OCI-LY1 (cell line): ENCODE data around the gene HERPUD1.
A peak's percentile ranks its signal among the peaks of the same experiment; 100 is the strongest.

Experiments used
- H2AFZ ChIP-seq: fragments of 200-600 bp; sonication (generic), shearing (Covaris generic); 2 replicates; pipeline ENCODE4 v1.6.0; 2014; ENCODE audit warnings: antibody characterized with exemption, mild to moderate bottlenecking, low read length
- H3F3A ChIP-seq: fragments of 200-600 bp; sonication (generic), shearing (Covaris generic); 2 replicates; pipeline ENCODE4 v1.6.0; 2014; ENCODE audit warnings: mild to moderate bottlenecking, antibody characterized with exemption, low read length, moderate library complexity; ENCODE audit not compliant: insufficient read depth
- H3K27ac ChIP-seq: fragments of 200-600 bp; sonication (generic); 2 replicates; pipeline ENCODE4 v1.5.1; 2014; ENCODE audit warnings: low read length, mixed run types, mild to moderate bottlenecking, low read depth; ENCODE audit not compliant: poor library complexity, severe bottlenecking
- H3K27me3 ChIP-seq: fragments of 200-600 bp; sonication (generic); 2 replicates; pipeline ENCODE4 v1.6.0; 2014; ENCODE audit warnings: antibody characterized with exemption, mild to moderate bottlenecking, low read length, moderate library complexity; ENCODE audit not compliant: insufficient read depth
- H3K36me3 ChIP-seq: fragments of 200-600 bp; sonication (generic); 2 replicates; pipeline ENCODE4 v1.6.1; 2014; ENCODE audit warnings: mild to moderate bottlenecking, antibody characterized with exemption, low read length, moderate library complexity, mixed read lengths; ENCODE audit not compliant: insufficient read depth
- H3K4me1 ChIP-seq: fragments of 200-600 bp; sonication (generic); 2 replicates; pipeline ENCODE4 v1.5.1; 2014; ENCODE audit warnings: mild to moderate bottlenecking, low read length, moderate library complexity; ENCODE audit not compliant: insufficient read depth, severe bottlenecking
- H3K4me2 ChIP-seq: fragments of 200-600 bp; sonication (generic), shearing (Covaris generic); 2 replicates; pipeline ENCODE4 v1.6.1; 2014; ENCODE audit warnings: low read length
- H3K4me3 ChIP-seq: fragments of 200-600 bp; sonication (generic); 2 replicates; pipeline ENCODE4 v1.5.1; 2014; ENCODE audit warnings: low read length, low read depth, mild to moderate bottlenecking, mixed read lengths; ENCODE audit not compliant: poor library complexity, severe bottlenecking
- H3K79me2 ChIP-seq: fragments of 200-600 bp; shearing (Covaris generic); 2 replicates; pipeline ENCODE4 v1.6.1; 2016; ENCODE audit warnings: mixed run types, low read length, mixed read lengths; ENCODE audit not compliant: insufficient read depth
- H3K9ac ChIP-seq: fragments of 200-600 bp; sonication (generic), shearing (Covaris generic); 2 replicates; pipeline ENCODE4 v1.6.1; 2014; ENCODE audit warnings: mild to moderate bottlenecking, low read length, mixed read lengths
- H3K9me2 ChIP-seq: fragments of 200-600 bp; sonication (generic), shearing (Covaris generic); 2 replicates; pipeline ENCODE4 v1.6.1; 2014; ENCODE audit warnings: low read depth, mild to moderate bottlenecking, low read length, mixed read lengths
- H3K9me3 ChIP-seq: fragments of 200-600 bp; shearing (Covaris generic); 2 replicates; pipeline ENCODE4 v1.6.1; 2014; ENCODE audit warnings: low read length, mixed read lengths
- H4K20me1 ChIP-seq: fragments of 200-600 bp; sonication (generic), shearing (Covaris generic); 2 replicates; pipeline ENCODE4 v1.6.0; 2016; ENCODE audit warnings: mild to moderate bottlenecking, low read length; ENCODE audit not compliant: insufficient read depth
- EZH2 ChIP-seq: fragments of 200-600 bp; sonication (generic), shearing (Covaris generic); IDR thresholded peaks from 2 replicates; pipeline ENCODE4 v1.8.0; 2017; ENCODE audit warnings: borderline replicate concordance, mixed run types, mild to moderate bottlenecking, antibody characterized with exemption, low read length, moderate library complexity, mixed read lengths
- TF ChIP-seq, protein P1 (sequence below): fragments of 200-600 bp; sonication (generic), shearing (Covaris generic); IDR thresholded peaks from 2 replicates; pipeline ENCODE4 v1.5.1; 2017; ENCODE audit warnings: mild to moderate bottlenecking, antibody characterized with exemption, low read length, moderate library complexity, mixed read lengths

Gene HERPUD1

DNA sequence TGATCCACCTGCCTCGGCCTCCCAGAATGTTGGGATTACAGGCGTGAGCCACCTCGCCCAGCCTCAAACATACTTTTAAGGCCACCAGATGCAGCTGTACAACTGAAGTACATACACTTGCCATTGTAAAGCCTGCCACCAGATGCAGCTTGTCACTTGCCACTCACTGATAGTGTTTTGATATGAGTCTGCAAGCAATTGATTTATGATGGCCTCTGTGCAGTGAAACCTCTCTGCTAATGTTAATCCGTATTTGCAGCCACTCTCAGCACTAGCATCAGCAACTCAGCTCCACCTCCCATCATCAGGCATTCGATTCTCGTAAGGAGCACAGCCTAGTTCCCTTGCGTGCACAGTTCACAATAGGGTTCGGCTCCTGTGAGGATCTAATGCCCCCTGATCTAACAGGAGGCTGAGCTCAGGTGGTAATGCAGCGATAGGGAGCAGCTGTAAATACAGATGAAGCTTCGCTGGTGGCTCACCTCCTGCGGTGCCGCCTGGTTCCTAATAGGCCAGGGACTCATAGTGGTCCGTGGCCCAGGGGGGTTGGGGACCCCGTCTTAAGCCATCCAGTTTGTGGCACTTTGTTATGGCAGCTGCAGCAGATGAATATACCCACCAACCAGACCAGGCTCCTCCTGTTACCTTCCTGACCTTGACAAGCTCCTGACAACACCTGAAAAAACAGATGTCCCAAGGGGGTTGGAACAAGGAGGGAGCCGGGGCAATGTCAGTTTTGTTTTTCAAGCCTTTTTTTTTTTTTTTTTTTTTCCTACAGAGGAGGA, 1.3 kb upstream of the HERPUD1 start:
- no peaks in the 10 kb centered on the region for H3K27me3 ChIP-seq
- peak overlapping the region; percentile 98 for H3K27ac ChIP-seq
- peaks cover 60% of the 10 kb centered on the region for H3K4me1 ChIP-seq
- H3K4me3 ChIP-seq: peak overlapping the region; percentile 99
- TF ChIP-seq, protein P1, sequence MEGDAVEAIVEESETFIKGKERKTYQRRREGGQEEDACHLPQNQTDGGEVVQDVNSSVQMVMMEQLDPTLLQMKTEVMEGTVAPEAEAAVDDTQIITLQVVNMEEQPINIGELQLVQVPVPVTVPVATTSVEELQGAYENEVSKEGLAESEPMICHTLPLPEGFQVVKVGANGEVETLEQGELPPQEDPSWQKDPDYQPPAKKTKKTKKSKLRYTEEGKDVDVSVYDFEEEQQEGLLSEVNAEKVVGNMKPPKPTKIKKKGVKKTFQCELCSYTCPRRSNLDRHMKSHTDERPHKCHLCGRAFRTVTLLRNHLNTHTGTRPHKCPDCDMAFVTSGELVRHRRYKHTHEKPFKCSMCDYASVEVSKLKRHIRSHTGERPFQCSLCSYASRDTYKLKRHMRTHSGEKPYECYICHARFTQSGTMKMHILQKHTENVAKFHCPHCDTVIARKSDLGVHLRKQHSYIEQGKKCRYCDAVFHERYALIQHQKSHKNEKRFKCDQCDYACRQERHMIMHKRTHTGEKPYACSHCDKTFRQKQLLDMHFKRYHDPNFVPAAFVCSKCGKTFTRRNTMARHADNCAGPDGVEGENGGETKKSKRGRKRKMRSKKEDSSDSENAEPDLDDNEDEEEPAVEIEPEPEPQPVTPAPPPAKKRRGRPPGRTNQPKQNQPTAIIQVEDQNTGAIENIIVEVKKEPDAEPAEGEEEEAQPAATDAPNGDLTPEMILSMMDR: no peak
- TF ChIP-seq EZH2: no peak
- H3F3A ChIP-seq: no peaks in the 10 kb centered on the region
- peak overlapping the region; percentile 73 for H3K9ac ChIP-seq
- H3K4me2 ChIP-seq: peak overlapping the region; percentile 62
- H3K36me3 ChIP-seq: peaks cover 32% of the 10 kb centered on the region
- H4K20me1 ChIP-seq: no peaks in the 10 kb centered on the region
- no peaks in the 10 kb centered on the region for H3K9me3 ChIP-seq
- 0 out of 2 replicates have a peak overlapping the region, but pooled peaks have one; percentile 35 for H2AFZ ChIP-seq
- H3K79me2 ChIP-seq: peaks cover 33% of the 10 kb centered on the region
- no peaks in the 10 kb centered on the region for H3K9me2 ChIP-seq

DNA sequence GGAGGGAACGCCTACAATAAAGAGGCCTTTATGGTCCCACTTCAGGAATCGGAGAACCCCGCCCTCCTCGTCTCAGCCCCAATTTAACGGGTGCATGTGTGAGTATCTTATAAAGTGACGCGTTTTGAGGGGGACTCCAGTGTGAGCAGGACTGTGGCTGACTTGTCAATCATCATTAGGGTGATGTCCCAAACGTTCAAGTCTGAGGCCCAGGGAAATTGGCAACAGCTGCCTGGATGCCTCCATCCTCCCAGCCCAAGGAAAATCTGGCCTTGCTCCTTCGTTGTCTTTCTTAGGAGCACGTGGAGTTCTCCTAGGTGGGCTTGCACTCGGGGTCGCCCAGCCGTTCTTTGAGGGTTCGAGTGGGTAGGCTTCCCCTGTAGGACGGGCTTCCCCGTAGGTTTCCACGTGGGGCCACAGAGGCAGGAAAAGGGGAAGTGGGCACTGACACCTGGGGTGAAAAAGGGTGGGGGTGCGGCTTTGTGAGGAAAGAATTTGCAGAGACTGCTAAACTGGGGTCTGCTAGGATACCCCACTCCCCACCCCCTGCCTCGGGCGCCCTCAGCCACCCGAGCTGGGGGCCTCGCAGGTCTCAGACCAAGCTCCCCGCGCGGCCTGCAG, 561 bp upstream of the HERPUD1 start:
- Histone ChIP-seq H3K27me3 (no peaks in the 10 kb centered on the region), H3K36me3 (peaks cover 39% of the 10 kb centered on the region), H3K9me2 (no peaks in the 10 kb centered on the region), H3K9ac (peak overlapping the region; percentile 73), H4K20me1 (no peaks in the 10 kb centered on the region), H3F3A (no peaks in the 10 kb centered on the region), H2AFZ (no peak overlapping the region), H3K9me3 (no peaks in the 10 kb centered on the region), H3K4me2 (peak overlapping the region; percentile 62), H3K79me2 (peaks cover 35% of the 10 kb centered on the region), H3K27ac (peak overlapping the region; percentile 98), H3K4me1 (peaks cover 67% of the 10 kb centered on the region), H3K4me3 (peak overlapping the region; percentile 99)
- no peak for TF ChIP-seq EZH2
- TF ChIP-seq, protein P1: no peak

DNA sequence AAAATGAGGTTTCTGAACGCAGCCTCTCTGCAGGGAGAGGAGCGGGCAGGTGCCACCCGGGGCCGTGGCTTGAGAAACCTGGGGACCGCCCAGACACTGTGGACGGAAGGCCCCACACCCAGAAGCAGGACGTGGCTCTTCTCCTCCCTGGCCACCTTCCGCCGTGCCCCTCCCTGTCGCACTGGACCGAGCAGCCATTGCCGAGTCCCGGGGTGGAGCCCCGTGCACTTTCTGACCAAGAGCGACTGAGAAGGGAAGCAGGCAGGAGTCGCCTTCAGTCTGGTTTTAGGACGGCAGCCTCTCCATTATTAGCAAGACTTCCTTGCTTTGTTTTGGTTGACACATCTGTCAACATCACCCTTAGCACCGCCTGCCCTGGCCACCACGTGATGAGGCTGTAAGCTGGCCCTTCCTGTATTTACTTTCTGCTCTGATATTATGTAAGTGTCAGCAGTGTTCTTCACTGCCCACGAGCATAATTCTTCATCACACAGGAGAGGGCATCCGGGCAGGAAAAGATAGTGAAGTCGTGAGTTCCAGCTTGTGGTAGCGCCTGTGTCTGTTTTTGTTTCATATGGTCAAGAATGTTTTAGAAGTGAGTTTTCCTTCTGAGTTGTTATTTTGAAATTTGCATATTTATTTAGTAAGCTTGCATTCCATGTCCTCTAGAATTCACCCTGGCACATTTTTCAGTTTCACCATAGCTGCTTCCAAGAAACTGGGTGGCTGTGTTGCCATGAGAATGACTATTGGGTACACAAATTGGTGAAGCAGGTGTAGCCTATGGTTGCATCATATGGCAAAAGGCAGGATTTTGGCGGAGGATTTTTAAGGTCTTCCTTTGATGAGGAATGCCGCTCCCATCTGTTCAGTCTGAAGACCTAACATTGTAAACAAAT, 1.0 kb downstream of the HERPUD1 start:
- H3K4me1 ChIP-seq: peaks cover 73% of the 10 kb centered on the region
- no peaks in the 10 kb centered on the region for H3F3A ChIP-seq

More for the DNA sequence above, 1.0 kb downstream of the HERPUD1 start:
- TF ChIP-seq EZH2: no peak
- TF ChIP-seq, protein P1: no peak
- Histone ChIP-seq H3K79me2 (peaks cover 35% of the 10 kb centered on the region), H3K36me3 (peaks cover 55% of the 10 kb centered on the region), H4K20me1 (no peaks in the 10 kb centered on the region), H3K4me2 (peak overlapping the region; percentile 97), H3K9me2 (no peaks in the 10 kb centered on the region), H3K27ac (peak overlapping the region; percentile 98), H3K9ac (peak overlapping the region; percentile 93), H3K27me3 (no peaks in the 10 kb centered on the region), H3K4me3 (peak overlapping the region; percentile 99), H3K9me3 (no peaks in the 10 kb centered on the region), H2AFZ (no peak overlapping the region)
